HG02759 (cell line): ENCODE measurements around the gene EFL1.
"Not testable (repeated sequence)": the region's sequence is repeated elsewhere in the genome, so short reads cannot be mapped to it uniquely, and the experiment has no call there.

Experiments used
- ATAC-seq: cut with Tn5 transposase; IDR thresholded peaks from one replicate; pipeline ENCODE4 v1.9.1; 2021; ENCODE audit warnings: mild to moderate bottlenecking, moderate library complexity; ENCODE audit not compliant: unreplicated experiment

Gene EFL1

GRCh38 chr15:82282386-82282785, 19.9 kb upstream of the EFL1 start:
- ATAC-seq: not testable (repeated sequence)

GRCh38 chr15:82281276-82281675, 18.7 kb upstream of the EFL1 start:
- not testable (repeated sequence) for ATAC-seq

GRCh38 chr15:82275410-82275809, 12.9 kb upstream of the EFL1 start:
- no peak for ATAC-seq

- no peak for ATAC-seq
Observed at GRCh38 chr15:82272154-82272553, 9.6 kb upstream of the EFL1 start.

- not testable (repeated sequence) for ATAC-seq
Observed at GRCh38 chr15:82268454-82268853, 5.9 kb upstream of the EFL1 start.

GRCh38 chr15:82267137-82267536, 4.6 kb upstream of the EFL1 start:
- not testable (repeated sequence) for ATAC-seq

- no peak for ATAC-seq
Observed at GRCh38 chr15:82263350-82263749, 816 bp upstream of the EFL1 start.

GRCh38 chr15:82261566-82262421, 740 bp downstream of the EFL1 start:
- peak; percentile 19 for ATAC-seq

GRCh38 chr15:82248261-82248660, 14.3 kb downstream of the EFL1 start:
- ATAC-seq: not testable (repeated sequence)

- ATAC-seq: not testable (repeated sequence)
Observed at GRCh38 chr15:82245956-82246355, 16.6 kb downstream of the EFL1 start.

GRCh38 chr15:82243644-82244043, 18.9 kb downstream of the EFL1 start:
- ATAC-seq: not testable (repeated sequence)

GRCh38 chr15:82241836-82242499, 20.6 kb downstream of the EFL1 start:
- not testable (repeated sequence) for ATAC-seq

- no peak for ATAC-seq
Observed at GRCh38 chr15:82239685-82240391, 22.7 kb downstream of the EFL1 start.

GRCh38 chr15:82237944-82238534, 24.5 kb downstream of the EFL1 start:
- not testable (repeated sequence) for ATAC-seq

GRCh38 chr15:82231842-82232241, 30.7 kb downstream of the EFL1 start:
- ATAC-seq: no peak

- no peak for ATAC-seq
Observed at GRCh38 chr15:82231233-82231632, 31.3 kb downstream of the EFL1 start.

GRCh38 chr15:82228750-82229149, 33.8 kb downstream of the EFL1 start:
- ATAC-seq: no peak

- not testable (repeated sequence) for ATAC-seq
Observed at GRCh38 chr15:82221535-82221934, 41.0 kb downstream of the EFL1 start.

GRCh38 chr15:82216092-82216491, 46.4 kb downstream of the EFL1 start:
- ATAC-seq: not testable (repeated sequence)

GRCh38 chr15:82212201-82212600, 50.3 kb downstream of the EFL1 start:
- not testable (repeated sequence) for ATAC-seq

GRCh38 chr15:82210066-82210597, 52.4 kb downstream of the EFL1 start:
- ATAC-seq: not testable (repeated sequence)
